GM08714 (cell line): ENCODE results near the gene CTAG1B.
"Not testable (repeated sequence)": the region's sequence is repeated elsewhere in the genome, so short reads cannot be mapped to it uniquely, and the experiment has no call there.

Experiments used
- H3K4me3 ChIP-seq: fragments of 200-500 bp; sonication (Bioruptor generic); 2 replicates; pipeline ENCODE4 v1.5.1; 2014; ENCODE audit warnings: mild to moderate bottlenecking, low read length, inconsistent platforms
- ZNF274 ChIP-seq: IDR thresholded peaks from 2 replicates; pipeline ENCODE4 v1.6.1; 2012; ENCODE audit warnings: mild to moderate bottlenecking, low read depth, low read length

Gene CTAG1B

DNA sequence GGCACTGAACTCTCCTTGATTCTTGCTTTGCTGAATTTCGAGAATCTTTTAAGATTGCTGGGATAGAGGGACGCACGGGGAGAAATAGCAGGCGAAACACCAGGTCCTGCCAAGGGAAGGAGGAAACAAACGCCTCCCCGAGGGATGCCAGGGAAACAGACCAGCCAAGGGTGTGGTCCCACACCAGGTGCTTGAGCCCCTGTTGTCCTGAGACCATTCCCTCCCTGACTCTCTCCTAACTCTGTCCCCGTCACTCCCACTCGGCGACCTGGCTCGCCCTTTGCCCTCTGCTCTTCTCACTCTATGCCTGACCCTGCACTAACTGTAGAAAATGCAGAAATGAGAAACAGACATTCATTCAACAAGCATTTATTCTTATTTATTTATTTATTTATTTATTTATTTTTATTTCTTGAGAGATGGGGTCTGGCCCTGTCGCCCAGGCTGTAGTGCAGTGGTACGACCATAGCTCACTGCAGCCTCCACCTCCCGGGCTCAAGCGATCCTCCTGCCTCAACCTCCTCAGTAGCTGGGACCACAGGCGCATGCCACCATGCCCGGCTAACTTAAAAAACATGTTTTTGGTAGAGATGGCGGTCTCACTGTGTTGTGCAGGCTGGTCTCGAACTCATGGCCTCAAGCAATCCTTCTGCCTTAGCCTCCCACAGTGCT is 16.2 kb downstream of the CTAG1B start:
- TF ChIP-seq ZNF274: no peak
- H3K4me3 ChIP-seq: no peak overlapping the region

- H3K4me3 ChIP-seq: no peak overlapping the region
- no peak for TF ChIP-seq ZNF274
Measured at GRCh38 chrX:154602226-154602625, 16.9 kb downstream of the CTAG1B start.

GRCh38 chrX:154600759-154601374 is 18.2 kb downstream of the CTAG1B start:
- TF ChIP-seq ZNF274: no peak
- no peak overlapping the region for H3K4me3 ChIP-seq

DNA sequence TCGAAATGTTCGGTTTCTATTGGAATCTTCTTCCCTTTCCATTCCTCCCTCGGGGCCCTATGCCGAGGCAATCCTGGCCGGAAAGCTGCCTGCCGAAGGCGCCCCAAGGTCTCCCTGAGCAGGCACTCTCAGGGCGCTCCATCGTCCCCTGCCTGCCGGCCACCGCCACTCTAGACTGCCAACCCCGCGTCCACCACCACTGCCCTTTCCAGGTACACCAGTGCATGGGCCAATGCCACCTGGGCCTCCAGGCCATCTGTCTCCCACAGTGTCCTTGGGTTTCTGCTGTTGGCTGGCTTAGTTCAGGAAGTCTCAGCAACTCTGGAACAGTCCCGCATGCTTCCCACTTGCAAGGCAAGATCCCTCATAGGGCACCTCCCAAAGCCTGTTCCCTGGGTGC is 19.6 kb downstream of the CTAG1B start:
- no peak overlapping the region for H3K4me3 ChIP-seq
- no peak for TF ChIP-seq ZNF274

DNA sequence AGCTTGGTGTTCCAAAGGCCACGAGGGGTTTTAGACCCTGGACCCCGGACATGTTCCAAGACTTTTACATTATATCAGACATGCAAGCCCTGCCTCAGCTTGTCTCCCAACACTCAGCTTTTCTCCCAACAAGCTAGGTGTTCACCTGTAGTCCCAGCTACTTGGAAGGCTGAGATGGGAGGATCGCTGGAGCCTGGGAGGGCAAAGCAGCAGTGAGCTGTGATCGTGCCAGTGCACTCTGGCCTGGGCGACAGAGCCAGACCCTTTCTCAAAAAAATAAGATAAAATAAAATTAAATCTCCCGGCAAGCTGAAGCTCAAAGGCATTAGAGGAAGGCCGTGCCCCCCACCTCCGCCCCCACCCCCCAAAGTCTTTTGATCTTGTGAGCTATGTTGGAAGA is 20.4 kb downstream of the CTAG1B start:
- no peak for TF ChIP-seq ZNF274
- H3K4me3 ChIP-seq: no peak overlapping the region

DNA sequence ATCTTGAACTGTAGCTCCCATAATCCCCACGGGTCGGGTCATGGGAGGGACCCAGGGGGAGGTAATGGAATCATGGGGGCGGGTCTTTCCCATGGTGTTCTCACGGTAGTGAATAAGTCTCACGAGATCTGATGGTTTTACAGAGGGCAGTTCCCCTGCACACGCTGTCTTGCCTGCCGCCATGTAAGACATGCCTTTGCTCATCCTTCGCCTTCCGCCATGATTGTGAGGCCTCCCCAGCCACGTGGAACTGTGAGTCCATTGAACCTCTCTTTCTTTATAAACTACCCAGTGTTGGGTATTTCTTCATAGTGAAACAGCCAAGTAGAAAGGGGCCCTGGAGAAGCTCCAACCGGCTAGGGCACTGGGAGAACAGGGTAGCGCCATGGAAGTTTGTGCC is 21.9 kb downstream of the CTAG1B start:
- H3K4me3 ChIP-seq: no peak overlapping the region
- no peak for TF ChIP-seq ZNF274

GRCh38 chrX:154596290-154596929 is 22.7 kb downstream of the CTAG1B start:
- TF ChIP-seq ZNF274: no peak
- no peak overlapping the region for H3K4me3 ChIP-seq

GRCh38 chrX:154595559-154596249 is 23.4 kb downstream of the CTAG1B start:
- H3K4me3 ChIP-seq: no peak overlapping the region

DNA sequence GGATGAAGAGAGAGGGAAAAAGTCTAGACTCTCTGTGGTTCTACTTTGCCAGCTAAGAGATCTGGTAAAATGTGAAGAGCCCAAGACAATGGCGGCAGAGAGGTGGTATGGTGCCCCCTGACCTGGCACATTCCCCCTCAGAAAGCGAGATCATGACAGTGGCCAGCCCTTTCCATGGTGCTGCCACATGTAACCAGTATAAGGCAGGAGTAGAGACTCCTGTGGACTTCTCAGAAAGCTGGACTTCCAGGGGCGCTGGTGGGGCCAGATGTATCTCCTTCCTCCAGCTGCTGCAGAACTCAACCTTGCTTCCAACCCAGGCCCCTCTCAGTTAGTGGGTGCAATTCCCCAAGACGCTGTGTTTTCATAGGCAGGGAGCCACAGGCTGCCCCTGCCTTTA is 24.6 kb downstream of the CTAG1B start:
- H3K4me3 ChIP-seq: no peak overlapping the region
- TF ChIP-seq ZNF274: no peak

More at GRCh38 chrX:154595559-154596249, 23.4 kb downstream of the CTAG1B start:
- TF ChIP-seq ZNF274: no peak

DNA sequence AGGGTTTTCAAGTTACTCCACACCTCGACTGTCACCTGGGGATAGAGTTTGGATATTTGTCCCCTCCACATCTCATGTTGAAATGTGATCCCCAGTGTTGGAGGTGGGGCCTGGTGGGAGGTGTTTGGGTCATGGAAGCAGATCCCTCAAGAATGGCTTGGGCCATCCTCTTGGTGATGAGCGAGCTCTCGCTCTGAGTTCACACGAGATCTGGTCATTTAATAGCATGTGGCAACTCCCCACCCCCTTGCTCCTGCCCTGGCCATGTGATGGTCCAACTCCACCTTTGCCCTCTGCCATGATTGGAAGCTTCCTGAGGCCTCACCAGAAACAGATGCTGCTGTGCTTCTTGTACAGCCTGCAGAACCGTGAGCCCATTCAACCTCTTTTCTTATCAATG is 25.9 kb downstream of the CTAG1B start:
- no peak for TF ChIP-seq ZNF274
- H3K4me3 ChIP-seq: no peak overlapping the region

DNA sequence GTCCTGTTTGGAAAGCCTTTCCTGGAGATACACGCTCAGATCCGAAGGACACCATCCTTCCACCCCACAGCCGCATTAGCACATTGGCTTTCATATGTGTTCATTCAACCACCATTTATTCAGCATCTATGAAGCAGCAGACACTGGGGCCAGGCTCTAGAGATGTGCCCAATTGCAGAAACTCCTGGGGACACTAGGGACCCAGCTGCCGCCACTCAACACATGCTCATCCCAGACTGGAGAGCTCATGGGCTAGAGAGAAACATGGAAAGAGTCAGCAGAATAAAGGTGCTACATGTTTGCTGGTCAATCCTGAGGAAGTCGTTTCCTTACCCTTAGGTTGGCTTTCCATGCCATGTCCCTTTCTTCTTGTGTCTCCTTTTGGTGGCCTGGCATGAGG is 26.6 kb downstream of the CTAG1B start:
- TF ChIP-seq ZNF274: no peak
- H3K4me3 ChIP-seq: no peak overlapping the region

- H3K4me3 ChIP-seq: not testable (repeated sequence)
Measured at GRCh38 chrX:154590415-154590814, 28.7 kb downstream of the CTAG1B start.

DNA sequence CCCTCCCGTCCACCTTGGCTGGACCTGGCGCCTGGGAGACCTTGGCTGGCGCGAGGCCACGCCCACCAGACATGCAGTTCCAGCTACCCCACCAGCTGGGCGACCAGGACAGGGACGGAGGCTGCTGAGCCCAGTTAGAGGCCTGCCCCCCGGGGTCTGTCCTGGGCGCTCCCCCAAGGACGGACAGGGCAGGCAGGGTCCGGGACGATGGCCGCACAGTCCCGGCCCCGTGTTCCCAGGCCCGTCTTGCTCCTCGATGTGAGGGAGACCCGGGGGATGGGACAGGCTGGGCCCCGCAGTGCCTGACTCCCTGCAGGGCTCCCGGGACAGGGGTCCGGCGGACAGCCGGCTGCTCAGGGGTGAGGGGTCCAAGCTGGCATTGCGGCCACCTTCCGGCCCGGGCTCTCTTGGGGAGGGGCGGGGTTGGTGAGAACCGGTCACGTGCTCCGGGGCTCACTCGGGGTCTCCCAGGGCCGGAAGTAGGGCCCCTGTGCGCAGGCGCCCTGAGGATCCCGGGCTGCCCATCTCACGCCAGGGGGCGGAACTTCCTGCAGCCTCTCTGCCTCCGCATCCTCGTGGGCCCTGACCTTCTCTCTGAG is 34.4 kb downstream of the CTAG1B start, which contains the start of gene CTAG1A:
Gene CTAG1A (plus strand): TSS at position 549 of the 599 bp plus-strand sequence. CDS start 74 bp downstream, outside the sequence.
- H3K4me3 ChIP-seq: not testable (repeated sequence)

- not testable (repeated sequence) for H3K4me3 ChIP-seq
Measured at GRCh38 chrX:154582994-154583393, 36.1 kb downstream of the CTAG1B start.

- H3K4me3 ChIP-seq: not testable (repeated sequence)
Measured at GRCh38 chrX:154575076-154575475, 44.0 kb downstream of the CTAG1B start.

- not testable (repeated sequence) for H3K4me3 ChIP-seq
Measured at GRCh38 chrX:154573061-154573460, 46.0 kb downstream of the CTAG1B start.

- not testable (repeated sequence) for H3K4me3 ChIP-seq
Measured at GRCh38 chrX:154570361-154570760, 48.7 kb downstream of the CTAG1B start.
